ENCODE data around the gene BCAM. TPM values are rescaled to one million over a fixed set of nuclear protein-coding genes. Genes with fewer than 3 reads are reported as not detected.

The BCAM gene
- total and polyA plus RNA-seq, 2 experiments from 2014 or later, result 1.3 to 1.4 TPM

GRCh38 chr19:44818466-44819031 lies 9.6 kb downstream of the BCAM start:
- TF ChIP-seq EZH2 (IDR thresholded peaks at IDR 0.05; ENCODE audit: insufficient read depth, poor library complexity, severe bottlenecking), result no peak
- no peak for TF ChIP-seq EZH2phosphoT487 (IDR thresholded peaks at IDR 0.05; ENCODE audit: insufficient read depth, low read depth)
- no peak for DNase-seq
- H3K4me1 ChIP-seq (ENCODE audit: insufficient read depth), result no peaks in the 10 kb centered on the region
- no peaks in the 10 kb centered on the region for H3K79me2 ChIP-seq (ENCODE audit: insufficient read depth)
- H3K27ac ChIP-seq, result no peak overlapping the region
- in situ Hi-C loops (cut with MboI), result no loop called here
- H3K9ac ChIP-seq, result no peak overlapping the region
- no peaks in the 10 kb centered on the region for H3K9me3 ChIP-seq (ENCODE audit: low read depth)
- no peaks in the 10 kb centered on the region for H3K36me3 ChIP-seq (ENCODE audit: low read depth)
- WGBS, 2 experiments (ENCODE audit: low coverage in 1 of 2, low lambda C conversion rate in 2 of 2, missing lambda C conversion rate in 2 of 2), result 60 to 77% methylated on average over 18 to 20 of the region's 20 CpGs
- H3K27me3 ChIP-seq (replicated peaks; ENCODE audit: insufficient read depth), result no peaks in the 10 kb centered on the region
- H4K20me1 ChIP-seq (ENCODE audit: insufficient read depth), result no peaks in the 10 kb centered on the region
- H3K9me2 ChIP-seq (ENCODE audit: insufficient read depth), result no peaks in the 10 kb centered on the region
- H3K4me2 ChIP-seq (ENCODE audit: unreplicated experiment), result no peak overlapping the region
- H3K4me3 ChIP-seq, result no peak overlapping the region
- no peaks in the 10 kb centered on the region for H3F3A ChIP-seq (ENCODE audit: insufficient read depth)
- no peak overlapping the region for H2AFZ ChIP-seq

- no peak for TF ChIP-seq EZH2phosphoT487 (IDR thresholded peaks at IDR 0.05; ENCODE audit: insufficient read depth, low read depth)
- TF ChIP-seq EZH2 (IDR thresholded peaks at IDR 0.05; ENCODE audit: insufficient read depth, poor library complexity, severe bottlenecking), result no peak
- no peaks in the 10 kb centered on the region for H3K27me3 ChIP-seq (replicated peaks; ENCODE audit: insufficient read depth)
- in situ Hi-C loops (cut with MboI), result no loop called here
- no peaks in the 10 kb centered on the region for H3K9me3 ChIP-seq (ENCODE audit: low read depth)
- WGBS, 2 experiments (ENCODE audit: low coverage in 1 of 2, low lambda C conversion rate in 2 of 2, missing lambda C conversion rate in 2 of 2), result 82 to 83% methylated on average over 25 to 28 of the region's 28 CpGs
- H3K9ac ChIP-seq, result no peak overlapping the region
- no peak for DNase-seq
- no peak overlapping the region for H3K27ac ChIP-seq
- H3F3A ChIP-seq (ENCODE audit: insufficient read depth), result no peaks in the 10 kb centered on the region
- no peaks in the 10 kb centered on the region for H4K20me1 ChIP-seq (ENCODE audit: insufficient read depth)
- H2AFZ ChIP-seq, result no peak overlapping the region
- H3K4me1 ChIP-seq (ENCODE audit: insufficient read depth), result no peaks in the 10 kb centered on the region
- H3K36me3 ChIP-seq (ENCODE audit: low read depth), result no peaks in the 10 kb centered on the region
- H3K9me2 ChIP-seq (ENCODE audit: insufficient read depth), result no peaks in the 10 kb centered on the region
- H3K4me2 ChIP-seq (ENCODE audit: unreplicated experiment), result no peak overlapping the region
- H3K79me2 ChIP-seq (ENCODE audit: insufficient read depth), result no peaks in the 10 kb centered on the region
- no peak overlapping the region for H3K4me3 ChIP-seq
Measured at GRCh38 chr19:44819246-44819832, 10.4 kb downstream of the BCAM start.

GRCh38 chr19:44820648-44821609 lies 12.0 kb downstream of the BCAM start:
- H3K4me2 ChIP-seq (ENCODE audit: unreplicated experiment), result no peak overlapping the region
- H3K4me3 ChIP-seq, result no peak overlapping the region
- in situ Hi-C loops (cut with MboI), result no loop called here
- H3K79me2 ChIP-seq (ENCODE audit: insufficient read depth), result no peaks in the 10 kb centered on the region
- H3K9me2 ChIP-seq (ENCODE audit: insufficient read depth), result no peaks in the 10 kb centered on the region
- WGBS, 2 experiments (ENCODE audit: low coverage in 1 of 2, low lambda C conversion rate in 2 of 2, missing lambda C conversion rate in 2 of 2), result 61 to 64% methylated on average over 16 to 35 of the region's 35 CpGs
- DNase-seq, result peak; percentile 54
- no peaks in the 10 kb centered on the region for H3K9me3 ChIP-seq (ENCODE audit: low read depth)
- no peaks in the 10 kb centered on the region for H3K36me3 ChIP-seq (ENCODE audit: low read depth)
- H3K9ac ChIP-seq, result no peak overlapping the region
- H3F3A ChIP-seq (ENCODE audit: insufficient read depth), result no peaks in the 10 kb centered on the region
- no peaks in the 10 kb centered on the region for H3K27me3 ChIP-seq (replicated peaks; ENCODE audit: insufficient read depth)
- no peak overlapping the region for H3K27ac ChIP-seq
- H2AFZ ChIP-seq, result no peak overlapping the region
- TF ChIP-seq EZH2 (IDR thresholded peaks at IDR 0.05; ENCODE audit: insufficient read depth, poor library complexity, severe bottlenecking) (no peak), EZH2phosphoT487 (IDR thresholded peaks at IDR 0.05; ENCODE audit: insufficient read depth, low read depth) (no peak)
- H3K4me1 ChIP-seq (ENCODE audit: insufficient read depth), result no peaks in the 10 kb centered on the region
- H4K20me1 ChIP-seq (ENCODE audit: insufficient read depth), result no peaks in the 10 kb centered on the region

GRCh38 chr19:44822177-44822576 lies 13.3 kb downstream of the BCAM start:
- Histone ChIP-seq H3K27me3 (replicated peaks; ENCODE audit: insufficient read depth) (0 out of 2 replicates have a peak, but pooled peaks cover 4% of the 10 kb centered on the region), H3K9me2 (ENCODE audit: insufficient read depth) (no peaks in the 10 kb centered on the region), H3K4me3 (no peak overlapping the region), H3K4me2 (ENCODE audit: unreplicated experiment) (no peak overlapping the region), H3K36me3 (ENCODE audit: low read depth) (no peaks in the 10 kb centered on the region), H3K27ac (no peak overlapping the region), H3K79me2 (ENCODE audit: insufficient read depth) (no peaks in the 10 kb centered on the region), H2AFZ (no peak overlapping the region), H4K20me1 (ENCODE audit: insufficient read depth) (no peaks in the 10 kb centered on the region), H3F3A (ENCODE audit: insufficient read depth) (no peaks in the 10 kb centered on the region), H3K9me3 (ENCODE audit: low read depth) (no peaks in the 10 kb centered on the region), H3K4me1 (ENCODE audit: insufficient read depth) (no peaks in the 10 kb centered on the region), H3K9ac (no peak overlapping the region)
- in situ Hi-C loops (cut with MboI), result no loop called here
- no peak for DNase-seq
- 50 to 60% methylated on average over 10 to 11 of the region's 11 CpGs for WGBS, 2 experiments (ENCODE audit: low coverage in 1 of 2, low lambda C conversion rate in 2 of 2, missing lambda C conversion rate in 2 of 2)
- TF ChIP-seq EZH2 (IDR thresholded peaks at IDR 0.05; ENCODE audit: insufficient read depth, poor library complexity, severe bottlenecking) (no peak), EZH2phosphoT487 (IDR thresholded peaks at IDR 0.05; ENCODE audit: insufficient read depth, low read depth) (no peak)
